CD4-positive, CD25-positive, alpha-beta regulatory T cell (primary cell): ENCODE data around the gene NACC1. TPM values are rescaled to one million over a fixed set of nuclear protein-coding genes. Genes with fewer than 3 reads are reported as not detected.

ENCODE experiments used
- ATAC-seq, 2 donors: fragments of 150-1000 bp; cut with Tn5 transposase; one replicate each; pipeline ENCODE4 v1.10.0; 2021; ENCODE audit warnings: low read depth in 2 of 2, moderate number of reproducible peaks in 2 of 2, moderate library complexity in 1 of 2
- DNase-seq, 3 donors: peaks; one replicate each; pipeline versions ENCODE4 v3.0.0 to v3.0.0-alpha.2; 2012 to 2022; ENCODE audit warnings: mixed read lengths in 1 of 3
- H3K27ac ChIP-seq: one replicate; pipeline ENCODE4 v1.7.0; 2013; ENCODE audit warnings: mild to moderate bottlenecking, low read length; ENCODE audit not compliant: insufficient read depth, poor library complexity, severe bottlenecking
- H3K27me3 ChIP-seq: one replicate; pipeline ENCODE4 v1.7.0; 2013; ENCODE audit warnings: low read length; ENCODE audit not compliant: control insufficient read depth, insufficient read depth
- H3K36me3 ChIP-seq: one replicate; pipeline ENCODE4 v1.7.0; 2013; ENCODE audit warnings: mild to moderate bottlenecking, low read length, moderate library complexity; ENCODE audit not compliant: control insufficient read depth, insufficient read depth
- H3K4me1 ChIP-seq: 2 replicates; pipeline ENCODE4 v1.7.0; 2013; ENCODE audit warnings: mild to moderate bottlenecking, low read length; ENCODE audit not compliant: insufficient read depth, control insufficient read depth, poor library complexity, severe bottlenecking
- H3K4me3 ChIP-seq: one replicate; pipeline ENCODE4 v1.7.0; 2013; ENCODE audit warnings: low read depth, mild to moderate bottlenecking, low read length, moderate library complexity
- H3K9me3 ChIP-seq, 2 experiments: 1 replicate in 1 of 2; 2 replicates in 1 of 2; pipeline ENCODE4 v1.7.0; 2013; ENCODE audit warnings: low read length in 2 of 2, mild to moderate bottlenecking in 1 of 2, moderate library complexity in 1 of 2; ENCODE audit not compliant: control insufficient read depth in 2 of 2
- H3K27ac Mint-ChIP-seq, 3 donors: one replicate each; pipeline ENCODE4 v1.8.0; 2020 to 2022; ENCODE audit warnings: mild to moderate bottlenecking in 3 of 3, mixed read lengths in 3 of 3, moderate library complexity in 2 of 3
- H3K27me3 Mint-ChIP-seq: one replicate; pipeline ENCODE4 v1.8.0; 2022; ENCODE audit warnings: mild to moderate bottlenecking, mixed read lengths
- H3K36me3 Mint-ChIP-seq: one replicate; pipeline ENCODE4 v1.8.0; 2020; ENCODE audit warnings: mixed read lengths
- H3K4me1 Mint-ChIP-seq, 4 donors: one replicate each; pipeline ENCODE4 v1.8.0; 2020 to 2022; ENCODE audit warnings: mixed read lengths in 4 of 4, mild to moderate bottlenecking in 1 of 4
- H3K4me3 Mint-ChIP-seq, 4 donors: one replicate each; pipeline ENCODE4 v1.8.0; 2020 to 2022; ENCODE audit warnings: mild to moderate bottlenecking in 4 of 4, mixed read lengths in 4 of 4, moderate library complexity in 3 of 4
- H3K9me3 Mint-ChIP-seq, 7 donors: one replicate each; pipeline ENCODE4 v1.8.0; 2020 to 2022; ENCODE audit warnings: mixed read lengths in 7 of 7, mild to moderate bottlenecking in 3 of 7, moderate library complexity in 2 of 7
- polyA plus RNA-seq, 4 donors: library from polyadenylated mRNA; unstranded; fragments of 300-500 nt; fragmentation: Illumina TruSeq; gene quantifications; one replicate each; pipeline ENCODE4 v1.2.3, GENCODE V29; 2021
- total RNA-seq: library from RNA; stranded (reverse); gene quantifications from one replicate; pipeline ENCODE4 v1.2.3, GENCODE V29; 2022

Gene NACC1
- total and polyA plus RNA-seq, 5 donors from 2014 or later, result 0.71 to 25.4 (median 1.4) TPM

- H3K4me3 Mint-ChIP-seq, result peak overlapping the region; percentile 90 to 97 (median 92)
- Histone ChIP-seq H3K9me3 (no peaks in the 10 kb centered on the region), H3K4me3 (peak overlapping the region; percentile 82), H3K27me3 (no peaks in the 10 kb centered on the region), H3K27ac (peak overlapping the region; percentile 72), H3K4me1 (peaks cover 65% of the 10 kb centered on the region), H3K36me3 (no peaks in the 10 kb centered on the region)
- peak overlapping the region; percentile 83 to 97 (median 88) for H3K27ac Mint-ChIP-seq
- H3K27me3 Mint-ChIP-seq, result no peaks in the 10 kb centered on the region
- H3K4me1 Mint-ChIP-seq, result peaks cover 0 to 49% (median 21%) of the 10 kb centered on the region in 4 donors
- no peaks in the 10 kb centered on the region for H3K9me3 Mint-ChIP-seq
- H3K36me3 Mint-ChIP-seq, result peaks cover 6% of the 10 kb centered on the region
- ATAC-seq (peak; percentile 40 to 50), DNase-seq (peak; percentile 55 to 69 (median 57))
Measured at GRCh38 chr19:13104360-13104847, 13.7 kb upstream of the NACC1 start.

DNA sequence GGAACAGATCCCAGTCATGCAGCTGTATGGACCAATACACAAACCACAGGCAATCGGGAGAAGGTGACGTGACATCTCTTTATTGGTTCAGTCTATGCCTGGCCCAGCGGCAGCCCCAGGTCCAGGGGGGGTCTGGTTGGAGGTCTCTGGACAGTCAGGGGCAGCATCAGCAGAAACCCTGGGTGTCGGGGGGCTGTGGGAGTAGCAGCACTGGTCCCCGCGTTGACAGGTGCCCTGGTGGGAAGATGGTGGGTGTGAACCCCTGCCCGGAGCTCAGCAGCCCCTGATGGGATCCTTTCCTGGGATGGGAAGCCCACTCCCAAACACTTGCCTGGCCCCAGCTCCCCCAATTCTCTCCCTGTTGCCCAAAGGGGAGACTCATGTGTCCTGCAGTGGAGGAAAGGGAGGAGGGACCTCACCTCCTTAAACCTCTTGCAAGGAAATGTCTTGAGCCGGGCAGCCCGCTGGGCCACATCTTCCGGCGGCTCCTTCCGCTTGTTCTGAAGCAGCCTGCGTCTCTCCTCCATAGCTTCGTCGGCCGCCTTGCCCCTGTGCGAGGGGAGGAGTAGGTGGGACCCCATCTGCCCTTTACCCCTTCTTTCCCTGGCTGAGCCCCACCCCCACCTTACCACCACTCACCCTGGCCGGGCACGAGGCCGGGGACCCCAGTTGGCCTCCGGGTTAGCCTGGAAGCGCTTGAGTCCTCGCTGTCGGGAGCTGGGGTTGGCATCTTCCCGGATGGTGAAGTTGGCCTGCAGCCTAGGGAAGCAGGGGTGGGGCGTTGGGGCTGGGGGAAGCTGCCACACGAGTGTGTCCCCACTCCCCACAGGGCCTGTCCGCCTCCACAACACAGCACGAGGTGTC, 13.0 kb upstream of the NACC1 start:
- H3K9me3 Mint-ChIP-seq, result no peaks in the 10 kb centered on the region
- peaks cover 4% of the 10 kb centered on the region for H3K36me3 Mint-ChIP-seq
- H3K27ac Mint-ChIP-seq, result peak overlapping the region; percentile 83 to 97 (median 88)
- no peaks in the 10 kb centered on the region for H3K9me3 ChIP-seq
- peaks cover 0 to 43% (median 16%) of the 10 kb centered on the region in 4 donors for H3K4me1 Mint-ChIP-seq
- peak overlapping the region; percentile 90 to 97 (median 92) for H3K4me3 Mint-ChIP-seq
- H3K36me3 ChIP-seq, result peaks cover 4% of the 10 kb centered on the region
- H3K27ac ChIP-seq, result peak overlapping the region; percentile 72
- H3K4me3 ChIP-seq, result peak overlapping the region; percentile 82
- ATAC-seq (peak; percentile 19 to 38), DNase-seq (peak in 2 of 3 donors; percentile 28 to 76)
- peaks cover 58% of the 10 kb centered on the region for H3K4me1 ChIP-seq
- H3K27me3 Mint-ChIP-seq, result no peaks in the 10 kb centered on the region
- no peaks in the 10 kb centered on the region for H3K27me3 ChIP-seq

GRCh38 chr19:13109361-13110098, 8.5 kb upstream of the NACC1 start:
- H3K27me3 ChIP-seq, result no peaks in the 10 kb centered on the region
- Mint-ChIP-seq H3K36me3 (no peaks in the 10 kb centered on the region), H3K27me3 (no peaks in the 10 kb centered on the region), H3K4me3 (peak overlapping the region in 1 of 4 donors; percentile 19), H3K27ac (no peak overlapping the region), H3K4me1 (peaks cover 0 to 10% (median 3%) of the 10 kb centered on the region in 4 donors), H3K9me3 (no peaks in the 10 kb centered on the region)
- no peak for ATAC-seq
- H3K27ac ChIP-seq, result no peak overlapping the region
- no peak overlapping the region for H3K4me3 ChIP-seq
- H3K36me3 ChIP-seq, result peaks cover 4% of the 10 kb centered on the region
- H3K4me1 ChIP-seq, result peaks cover 15% of the 10 kb centered on the region
- H3K9me3 ChIP-seq, result no peaks in the 10 kb centered on the region
- DNase-seq, result no peak

DNA sequence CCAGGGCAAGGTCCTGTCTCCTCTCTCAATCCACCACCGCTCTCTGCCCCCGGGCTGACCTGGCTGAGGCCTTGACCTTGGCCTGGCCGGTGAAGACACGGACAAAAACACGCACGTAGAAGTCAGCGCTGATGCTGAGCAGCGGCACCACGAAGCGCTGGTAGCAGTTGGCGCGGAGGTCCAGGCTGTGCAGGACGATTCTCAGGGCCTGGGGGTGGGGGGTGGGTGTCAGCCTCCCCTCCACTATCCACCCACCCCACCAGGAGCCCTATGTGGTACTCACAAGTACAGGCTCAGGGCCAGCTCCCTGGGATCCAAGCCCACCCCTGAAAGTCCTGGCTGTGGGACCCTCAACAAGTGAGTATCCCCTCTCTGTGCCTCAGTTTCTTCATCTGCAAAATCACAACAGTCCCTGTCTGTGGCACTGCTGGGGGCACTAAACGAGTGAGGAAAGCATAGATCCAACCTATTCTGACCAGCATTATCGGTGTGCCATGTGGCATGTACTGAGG, 7.9 kb upstream of the NACC1 start:
- H3K4me1 ChIP-seq, result peaks cover 9% of the 10 kb centered on the region
- H3K9me3 ChIP-seq, result no peaks in the 10 kb centered on the region
- no peak overlapping the region for H3K27ac ChIP-seq
- peaks cover 4% of the 10 kb centered on the region for H3K36me3 ChIP-seq
- H3K27me3 ChIP-seq, result no peaks in the 10 kb centered on the region
- no peaks in the 10 kb centered on the region for H3K27me3 Mint-ChIP-seq
- H3K4me3 ChIP-seq, result no peak overlapping the region
- no peaks in the 10 kb centered on the region for H3K9me3 Mint-ChIP-seq
- H3K4me1 Mint-ChIP-seq, result peaks cover 0 to 9% (median 0%) of the 10 kb centered on the region in 4 donors
- DNase-seq (no peak), ATAC-seq (no peak)
- peak overlapping the region in 1 of 3 donors; percentile 26 for H3K27ac Mint-ChIP-seq
- H3K36me3 Mint-ChIP-seq, result no peaks in the 10 kb centered on the region
- peak overlapping the region in 1 of 4 donors; percentile 29 for H3K4me3 Mint-ChIP-seq

GRCh38 chr19:13112555-13112954, 5.5 kb upstream of the NACC1 start:
- Mint-ChIP-seq H3K27ac (no peak overlapping the region), H3K9me3 (no peaks in the 10 kb centered on the region), H3K36me3 (no peaks in the 10 kb centered on the region), H3K27me3 (no peaks in the 10 kb centered on the region), H3K4me1 (peaks cover under 1 to 26% (median 3%) of the 10 kb centered on the region in 4 donors), H3K4me3 (peak overlapping the region in 1 of 4 donors; percentile 2)
- H3K27me3 ChIP-seq, result no peaks in the 10 kb centered on the region
- DNase-seq (no peak), ATAC-seq (no peak)
- peaks cover 4% of the 10 kb centered on the region for H3K36me3 ChIP-seq
- H3K9me3 ChIP-seq, result no peaks in the 10 kb centered on the region
- H3K4me1 ChIP-seq, result peaks cover 20% of the 10 kb centered on the region
- H3K27ac ChIP-seq, result no peak overlapping the region
- H3K4me3 ChIP-seq, result no peak overlapping the region

DNA sequence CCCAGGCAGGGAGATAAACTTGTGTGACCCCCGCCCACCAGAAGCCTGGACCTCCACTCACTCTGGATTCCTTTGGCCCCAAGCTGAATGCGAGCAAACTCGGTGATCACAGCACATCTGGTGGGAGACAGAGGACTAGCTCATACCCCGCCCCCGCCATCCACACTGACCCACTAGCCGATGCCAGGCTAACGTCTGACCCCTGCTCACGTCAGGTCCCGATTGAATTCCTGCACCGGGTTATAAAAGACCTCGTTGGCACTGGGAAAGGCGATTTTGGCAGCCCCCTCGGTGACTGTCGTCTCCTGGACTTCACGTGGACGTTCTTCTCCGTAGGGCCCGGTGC, 2.2 kb upstream of the NACC1 start:
- no peak for DNase-seq
- no peaks in the 10 kb centered on the region for H3K27me3 ChIP-seq
- no peak for ATAC-seq
- Mint-ChIP-seq H3K36me3 (no peaks in the 10 kb centered on the region), H3K27ac (peak overlapping the region; percentile 80 to 97 (median 87)), H3K9me3 (no peaks in the 10 kb centered on the region), H3K27me3 (no peaks in the 10 kb centered on the region), H3K4me3 (peak overlapping the region; percentile 94 to 97 (median 95)), H3K4me1 (peaks cover 5 to 51% (median 14%) of the 10 kb centered on the region in 4 donors)
- peak overlapping the region; percentile 69 for H3K27ac ChIP-seq
- H3K36me3 ChIP-seq, result no peaks in the 10 kb centered on the region
- H3K9me3 ChIP-seq, result no peaks in the 10 kb centered on the region
- H3K4me3 ChIP-seq, result peak overlapping the region; percentile 99
- peaks cover 42% of the 10 kb centered on the region for H3K4me1 ChIP-seq

DNA sequence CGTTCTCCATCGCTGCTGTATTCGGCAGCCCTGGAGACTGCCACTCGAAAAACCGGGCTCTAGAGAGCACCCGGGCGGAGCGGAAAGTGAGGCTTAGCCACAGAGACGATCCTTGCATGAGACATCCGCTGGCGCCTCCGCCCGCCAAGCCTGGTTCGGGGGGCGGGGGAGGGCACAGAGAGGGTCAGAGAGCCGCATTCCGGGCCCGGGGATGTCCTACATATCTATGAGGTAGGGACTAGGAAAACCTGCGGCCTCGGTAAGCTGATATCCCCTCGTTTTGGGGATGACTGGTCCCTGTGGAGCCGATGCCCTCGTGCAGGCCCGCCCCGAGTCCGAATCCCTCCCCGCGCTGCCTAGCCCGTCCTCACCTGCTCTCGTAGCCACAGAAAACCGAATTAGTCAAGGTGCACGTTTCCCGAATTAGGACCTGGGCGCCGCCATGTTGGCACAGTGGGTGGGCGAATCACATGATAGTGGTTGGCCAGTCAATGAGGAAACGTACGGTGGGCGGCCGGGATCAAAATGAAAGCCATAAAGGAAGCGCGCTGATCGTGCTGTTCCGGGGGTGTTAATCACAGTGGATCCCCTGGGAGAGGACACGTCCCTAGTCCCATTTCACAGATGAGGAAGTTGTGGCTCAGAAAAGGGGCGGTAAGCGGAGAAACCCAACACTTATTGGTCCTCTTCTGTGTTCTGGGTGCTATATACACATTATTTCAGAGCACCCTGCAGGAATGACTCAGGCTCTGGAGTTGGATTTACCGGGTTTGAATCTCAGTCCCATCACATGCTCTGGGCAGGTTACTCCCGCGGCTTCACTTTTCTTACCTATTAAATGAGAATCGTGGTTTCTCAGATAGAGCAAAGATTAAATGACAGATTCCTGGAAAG, 1.5 kb upstream of the NACC1 start, which contains the start of gene TRMT1:
Gene TRMT1 (minus strand): TSS at position 459 of the 894 bp plus-strand sequence. CDS start 341 bp downstream, at position 118.
- H3K4me1 Mint-ChIP-seq, result peaks cover 5 to 58% (median 15%) of the 10 kb centered on the region in 4 donors
- ATAC-seq (peak; percentile 59 to 64), DNase-seq (peak; percentile 83 to 94 (median 87))
- H3K36me3 ChIP-seq, result peaks cover 4% of the 10 kb centered on the region
- peaks cover 42% of the 10 kb centered on the region for H3K4me1 ChIP-seq
- H3K4me3 Mint-ChIP-seq, result peak within 1 kb of the TSS; percentile 94 to 97 (median 95)
- H3K9me3 ChIP-seq, result no peaks in the 10 kb centered on the region
- H3K27me3 ChIP-seq, result no peaks in the 10 kb centered on the region
- no peaks in the 10 kb centered on the region for H3K36me3 Mint-ChIP-seq
- peak within 1 kb of the TSS; percentile 80 to 97 (median 87) for H3K27ac Mint-ChIP-seq
- H3K27me3 Mint-ChIP-seq, result no peaks in the 10 kb centered on the region
- H3K4me3 ChIP-seq, result peak within 1 kb of the TSS; percentile 99
- no peaks in the 10 kb centered on the region for H3K9me3 Mint-ChIP-seq
- peak within 1 kb of the TSS; percentile 69 for H3K27ac ChIP-seq
